HEK293T (cell line): ENCODE measurements around the gene ARHGEF26.

ENCODE experiments used
- CTCF ChIA-PET: fragments of 350-600 bp; formaldehyde crosslinking; extraction: SDS; loops from one replicate; lab custom pipeline; 2021; ENCODE audit warnings: antibody characterized with exemption, inconsistent platforms; lab: Yijun Ruan, JAX
- POLR2A ChIA-PET: fragments of 350-600 bp; formaldehyde crosslinking; extraction: SDS; loops from one replicate; lab custom pipeline; 2020; ENCODE audit warnings: antibody characterized with exemption, inconsistent platforms; lab: Yijun Ruan, JAX
- DNase-seq: peaks from one replicate; pipeline ENCODE4 v3.0.0; 2012; ENCODE audit warnings: mixed read lengths; ENCODE audit errors: extremely low spot score
- ARNT ChIP-seq: fragments of 450-650 bp; IDR thresholded peaks from 2 replicates; pipeline ENCODE4 v1.6.1; 2017; ENCODE audit warnings: mild to moderate bottlenecking
- BHLHE40 ChIP-seq: fragments of 450-650 bp; IDR thresholded peaks from 2 replicates; pipeline ENCODE4 v1.6.1; 2016; ENCODE audit warnings: mild to moderate bottlenecking, moderate library complexity, borderline replicate concordance
- CTBP1 ChIP-seq: fragments of 450-650 bp; IDR thresholded peaks from 2 replicates; pipeline ENCODE4 v1.6.1; 2016; ENCODE audit warnings: borderline replicate concordance
- ELF4 ChIP-seq: fragments of 450-650 bp; IDR thresholded peaks from 2 replicates; pipeline ENCODE4 v1.6.1; 2017; ENCODE audit warnings: antibody characterized with exemption
- FOXA1 ChIP-seq: fragments of 450-650 bp; IDR thresholded peaks from 2 replicates; pipeline ENCODE4 v1.6.1; 2016; ENCODE audit warnings: mild to moderate bottlenecking
- FOXK2 ChIP-seq: fragments of 450-650 bp; IDR thresholded peaks from 2 replicates; pipeline ENCODE4 v1.6.1; 2016; ENCODE audit warnings: mild to moderate bottlenecking
- FOXM1 ChIP-seq: fragments of 450-650 bp; IDR thresholded peaks from 2 replicates; pipeline ENCODE4 v1.6.1; 2017; ENCODE audit warnings: mild to moderate bottlenecking, borderline replicate concordance
- HDGF ChIP-seq: fragments of 450-650 bp; IDR thresholded peaks from 2 replicates; pipeline ENCODE4 v1.6.1; 2017; ENCODE audit warnings: antibody characterized with exemption, borderline replicate concordance
- L3MBTL2 ChIP-seq: fragments of 450-650 bp; conservative IDR thresholded peaks from 2 replicates; pipeline ENCODE4 v1.6.1; 2016; ENCODE audit warnings: mild to moderate bottlenecking
- LEF1 ChIP-seq: fragments of 450-650 bp; IDR thresholded peaks from 2 replicates; pipeline ENCODE4 v1.6.1; 2017; ENCODE audit warnings: mild to moderate bottlenecking, borderline replicate concordance
- NFRKB ChIP-seq: fragments of 450-650 bp; IDR thresholded peaks from 2 replicates; pipeline ENCODE4 v1.6.1; 2016; ENCODE audit warnings: mild to moderate bottlenecking, moderate library complexity
- PKNOX1 ChIP-seq: fragments of 450-650 bp; IDR thresholded peaks from 2 replicates; pipeline ENCODE4 v1.6.1; 2016
- SP1 ChIP-seq: fragments of 450-650 bp; IDR thresholded peaks from 2 replicates; pipeline ENCODE4 v1.6.1; 2017
- SUZ12 ChIP-seq: fragments of 450-650 bp; IDR thresholded peaks from 2 replicates; pipeline ENCODE4 v1.6.1; 2016; ENCODE audit warnings: mild to moderate bottlenecking
- TARDBP ChIP-seq: fragments of 450-650 bp; IDR thresholded peaks from 2 replicates; pipeline ENCODE4 v1.6.1; 2016
- ZNF384 ChIP-seq: fragments of 450-650 bp; IDR thresholded peaks from 2 replicates; pipeline ENCODE4 v1.6.1; 2016

ARHGEF26 gene

GRCh38 chr3:154252759-154253638 lies 131.8 kb downstream of the ARHGEF26 start:
- TF ChIP-seq ZNF384 (no peak), HDGF (no peak), BHLHE40 (no peak), L3MBTL2 (no peak), FOXA1 (no peak), CTBP1 (no peak), ARNT (no peak), PKNOX1 (no peak), SP1 (no peak), NFRKB (no peak)

GRCh38 chr3:154254527-154254926 lies 133.3 kb downstream of the ARHGEF26 start:
- ChIA-PET POLR2A (no interaction called here), CTCF (interaction anchor here (1.1 kb wide), 1 partner anchor 26 kb away, joined by 3 read pairs; no protein-coding TSS in a partner anchor)

More at GRCh38 chr3:154252759-154253638, 131.8 kb downstream of the ARHGEF26 start:
- peak; percentile 84 for DNase-seq
- ChIA-PET POLR2A (no interaction called here), CTCF (interaction anchor here (0.6 to 1.2 kb wide), 5 partner anchors 10 to 1223 kb away, joined by 3 read pairs; no protein-coding TSS in a partner anchor)

GRCh38 chr3:154273381-154273780 lies 152.2 kb downstream of the ARHGEF26 start:
- CTCF ChIA-PET: no interaction called here
- POLR2A ChIA-PET: no interaction called here
- no peak for DNase-seq
- TF ChIP-seq FOXM1 (no peak), FOXA1 (no peak), ARNT (no peak), SP1 (no peak), HDGF (no peak), L3MBTL2 (no peak), ELF4 (no peak), BHLHE40 (no peak), NFRKB (no peak), TARDBP (no peak), LEF1 (no peak), PKNOX1 (no peak), SUZ12 (no peak), FOXK2 (no peak), ZNF384 (no peak), CTBP1 (no peak)

More at GRCh38 chr3:154254527-154254926, 133.3 kb downstream of the ARHGEF26 start:
- no peak for TF ChIP-seq CTBP1
- TF ChIP-seq L3MBTL2: no peak
- TF ChIP-seq FOXM1: no peak
- no peak for TF ChIP-seq ARNT
- no peak for TF ChIP-seq FOXK2
- TF ChIP-seq HDGF: no peak
- no peak for TF ChIP-seq SUZ12
- TF ChIP-seq SP1: no peak
- no peak for TF ChIP-seq FOXA1
- no peak for TF ChIP-seq TARDBP
- TF ChIP-seq PKNOX1: no peak
- TF ChIP-seq ZNF384: no peak
- no peak for TF ChIP-seq ELF4
- TF ChIP-seq NFRKB: no peak
- no peak for TF ChIP-seq BHLHE40
- no peak for TF ChIP-seq LEF1
- DNase-seq: no peak

- no peak for DNase-seq
- POLR2A ChIA-PET: no interaction called here
- CTCF ChIA-PET: no interaction called here
- TF ChIP-seq BHLHE40: no peak
Observed at GRCh38 chr3:154274348-154274747, 153.2 kb downstream of the ARHGEF26 start.

- TF ChIP-seq FOXK2 (no peak), SP1 (no peak), ARNT (no peak), TARDBP (no peak), FOXA1 (no peak), HDGF (no peak), BHLHE40 (no peak)
- no peak for DNase-seq
- ChIA-PET POLR2A (no interaction called here), CTCF (no interaction called here)
Observed at GRCh38 chr3:154275292-154275691, 154.1 kb downstream of the ARHGEF26 start.

- ChIA-PET CTCF (no interaction called here), POLR2A (no interaction called here)
- no peak for DNase-seq
- no peak for TF ChIP-seq PKNOX1
- no peak for TF ChIP-seq SP1
- no peak for TF ChIP-seq LEF1
- no peak for TF ChIP-seq BHLHE40
- TF ChIP-seq CTBP1: no peak
- no peak for TF ChIP-seq L3MBTL2
- TF ChIP-seq ELF4: no peak
- no peak for TF ChIP-seq FOXK2
Observed at GRCh38 chr3:154275965-154276364, 154.8 kb downstream of the ARHGEF26 start.
